Hippocampal formation (tissue), 2 donors: ENCODE measurements around the gene SHD.
"Not testable (repeated sequence)": the region's sequence is repeated elsewhere in the genome, so short reads cannot be mapped to it uniquely, and the experiment has no call there.

Experiments used
- DNase-seq, 2 donors: peaks; one replicate each; lab custom pipeline; 2025; lab: John Stamatoyannopoulos, UW

SHD gene

GRCh38 chr19:4327252-4327876 lies 48.3 kb downstream of the SHD start:
- DNase-seq = peak in 1 of 2 donors; percentile 10

- no peak for DNase-seq
Measured at GRCh38 chr19:4327877-4328242, 48.8 kb downstream of the SHD start.

- DNase-seq = peak; percentile 93
Measured at GRCh38 chr19:4328243-4328990, 49.4 kb downstream of the SHD start.

- not testable (repeated sequence) for DNase-seq
Measured at GRCh38 chr19:4328991-4329681, 50.1 kb downstream of the SHD start.

GRCh38 chr19:4329858-4330257 lies 50.8 kb downstream of the SHD start:
- DNase-seq = no peak

- no peak for DNase-seq
Measured at GRCh38 chr19:4334929-4335570, 56.0 kb downstream of the SHD start.

GRCh38 chr19:4337906-4338440 lies 58.9 kb downstream of the SHD start:
- DNase-seq = no peak

GRCh38 chr19:4338441-4339355 lies 59.6 kb downstream of the SHD start, which contains the start of gene STAP2:
Gene STAP2 (minus strand): TSS chr19:4338827. CDS start chr19:4338753, 74 bp downstream.
- DNase-seq = no peak
